Immature natural killer cell (primary cell): Measurements from ENCODE around the gene FAM110A. TPM values are rescaled to one million over a fixed set of nuclear protein-coding genes. Genes with fewer than 3 reads are reported as not detected.
"Not testable (repeated sequence)": the region's sequence is repeated elsewhere in the genome, so short reads cannot be mapped to it uniquely, and the experiment has no call there.

Source experiments
- DNase-seq, 3 donors: peaks; one replicate each; pipeline ENCODE4 v3.0.0; 2022; ENCODE audit warnings: mixed read lengths in 1 of 3
- H3K27ac Mint-ChIP-seq, 6 donors: one replicate each; pipeline ENCODE4 v1.8.0; 2020; ENCODE audit warnings: mixed read lengths in 6 of 6, mild to moderate bottlenecking in 5 of 6, inconsistent platforms in 4 of 6, moderate library complexity in 3 of 6
- H3K27me3 Mint-ChIP-seq, 3 donors: one replicate each; pipeline ENCODE4 v1.8.0; 2020 to 2021; ENCODE audit warnings: low read depth in 3 of 3, mild to moderate bottlenecking in 3 of 3, mixed read lengths in 3 of 3, moderate library complexity in 3 of 3, inconsistent platforms in 1 of 3
- H3K36me3 Mint-ChIP-seq, 3 donors: one replicate each; pipeline ENCODE4 v1.8.0; 2020; ENCODE audit warnings: mixed read lengths in 3 of 3, inconsistent platforms in 2 of 3, mild to moderate bottlenecking in 2 of 3
- H3K4me1 Mint-ChIP-seq, 2 donors: one replicate each; pipeline ENCODE4 v1.8.0; 2020; ENCODE audit warnings: inconsistent platforms in 2 of 2, mild to moderate bottlenecking in 2 of 2, mixed read lengths in 2 of 2, moderate library complexity in 1 of 2
- H3K4me3 Mint-ChIP-seq, 5 donors: one replicate each; pipeline ENCODE4 v1.8.0; 2020; ENCODE audit warnings: mild to moderate bottlenecking in 5 of 5, mixed read lengths in 5 of 5, inconsistent platforms in 3 of 5, moderate library complexity in 3 of 5
- H3K9me3 Mint-ChIP-seq, 6 donors: one replicate each; pipeline ENCODE4 v1.8.0; 2020; ENCODE audit warnings: mild to moderate bottlenecking in 6 of 6, mixed read lengths in 6 of 6, inconsistent platforms in 4 of 6, moderate library complexity in 3 of 6
- polyA plus RNA-seq, 3 donors: library from polyadenylated mRNA; unstranded; fragments of 300-500 nt; fragmentation: Illumina TruSeq; gene quantifications; one replicate each; pipeline ENCODE4 v1.2.3, GENCODE V29; 2021

Gene FAM110A
- polyA plus RNA-seq, 3 donors from 2014 or later, result 5.0 to 20.7 (median 13.8) TPM

- no peaks in the 10 kb centered on the region for H3K9me3 Mint-ChIP-seq
- no peak for DNase-seq
- H3K27me3 Mint-ChIP-seq, result peaks cover 7 to 17% (median 11%) of the 10 kb centered on the region in 3 donors
- no peak overlapping the region for H3K27ac Mint-ChIP-seq
- peaks cover 6 to 11% of the 10 kb centered on the region in 2 donors for H3K4me1 Mint-ChIP-seq
- H3K36me3 Mint-ChIP-seq, result no peaks in the 10 kb centered on the region
- no peak overlapping the region for H3K4me3 Mint-ChIP-seq
Measured at GRCh38 chr20:818001-818664, 15.4 kb upstream of the FAM110A start.

- Mint-ChIP-seq H3K4me3 (no peak overlapping the region), H3K27me3 (peaks cover 7 to 17% (median 10%) of the 10 kb centered on the region in 3 donors), H3K27ac (peak overlapping the region; percentile 23 to 79 (median 70)), H3K36me3 (no peaks in the 10 kb centered on the region), H3K9me3 (no peaks in the 10 kb centered on the region), H3K4me1 (peaks cover 6 to 11% of the 10 kb centered on the region in 2 donors)
- DNase-seq, result no peak
Measured at GRCh38 chr20:819680-820322, 13.7 kb upstream of the FAM110A start.

- Mint-ChIP-seq H3K36me3 (no peaks in the 10 kb centered on the region), H3K4me3 (no peak overlapping the region), H3K27ac (peak overlapping the region in 5 of 6 donors; percentile 25 to 87 (median 61)), H3K4me1 (peaks cover 6 to 11% of the 10 kb centered on the region in 2 donors), H3K9me3 (no peaks in the 10 kb centered on the region), H3K27me3 (peaks cover 5 to 17% (median 9%) of the 10 kb centered on the region in 3 donors)
- no peak for DNase-seq
Measured at GRCh38 chr20:820323-820953, 13.1 kb upstream of the FAM110A start.

DNA sequence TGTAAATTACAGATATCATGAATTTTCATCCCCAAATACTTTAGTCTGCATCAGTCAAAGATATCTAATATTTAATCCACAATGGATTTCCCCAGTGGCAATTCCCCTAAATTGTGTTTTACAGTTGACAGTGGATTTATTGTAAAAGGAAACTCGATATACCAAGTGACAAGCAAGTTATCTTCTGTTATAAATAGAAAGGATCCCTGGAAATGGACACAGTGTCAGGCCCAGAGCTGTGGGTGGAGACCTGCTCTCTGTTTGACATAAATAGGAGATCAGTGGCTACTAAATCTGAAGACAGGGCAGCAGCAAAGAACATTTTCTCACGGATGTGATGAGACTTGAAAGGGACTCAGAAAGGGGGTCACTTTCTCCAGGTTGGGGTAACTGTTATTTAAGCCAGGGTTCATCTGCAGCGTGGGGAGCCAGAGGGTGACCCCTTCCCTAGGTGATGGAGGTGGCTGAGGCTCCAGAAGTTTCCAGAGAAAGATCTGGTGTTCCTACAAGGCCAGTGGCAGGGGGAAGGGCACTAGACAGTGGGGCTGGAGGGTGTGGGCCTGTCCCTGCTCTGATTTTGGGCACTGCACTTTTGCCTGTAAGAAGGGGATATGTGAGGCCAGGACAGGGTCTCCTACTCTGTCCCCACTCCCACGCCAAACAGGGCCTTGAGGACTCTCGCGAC lies 12.3 kb upstream of the FAM110A start:
- Mint-ChIP-seq H3K9me3 (no peaks in the 10 kb centered on the region), H3K27me3 (peaks cover under 1 to 14% (median 9%) of the 10 kb centered on the region in 3 donors), H3K27ac (no peak overlapping the region), H3K36me3 (no peaks in the 10 kb centered on the region), H3K4me3 (no peak overlapping the region), H3K4me1 (peaks cover 6 to 11% of the 10 kb centered on the region in 2 donors)
- DNase-seq, result no peak

DNA sequence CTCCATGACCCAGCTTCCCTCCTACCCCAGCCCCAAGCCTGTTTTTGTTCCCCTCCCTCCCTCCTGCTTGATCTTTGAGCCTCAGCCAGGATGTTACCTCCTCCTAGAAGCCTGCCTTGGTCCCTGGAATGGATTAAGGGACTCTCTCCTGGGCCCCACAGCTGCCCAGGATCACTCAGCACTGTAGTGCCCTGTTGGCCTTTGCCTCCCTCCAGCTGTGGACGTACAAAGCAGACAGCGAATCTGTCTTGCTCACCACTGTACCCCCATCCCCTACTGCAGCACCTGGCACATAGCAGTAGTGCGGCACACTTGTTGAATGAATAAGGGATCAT lies 11.8 kb upstream of the FAM110A start:
- no peaks in the 10 kb centered on the region for H3K9me3 Mint-ChIP-seq
- no peak overlapping the region for H3K4me3 Mint-ChIP-seq
- H3K27ac Mint-ChIP-seq, result peak overlapping the region in 1 of 6 donors; percentile 22
- DNase-seq, result no peak
- H3K27me3 Mint-ChIP-seq, result peaks cover 0 to 13% (median 9%) of the 10 kb centered on the region in 3 donors
- H3K4me1 Mint-ChIP-seq, result peaks cover 6 to 11% of the 10 kb centered on the region in 2 donors
- H3K36me3 Mint-ChIP-seq, result no peaks in the 10 kb centered on the region

DNA sequence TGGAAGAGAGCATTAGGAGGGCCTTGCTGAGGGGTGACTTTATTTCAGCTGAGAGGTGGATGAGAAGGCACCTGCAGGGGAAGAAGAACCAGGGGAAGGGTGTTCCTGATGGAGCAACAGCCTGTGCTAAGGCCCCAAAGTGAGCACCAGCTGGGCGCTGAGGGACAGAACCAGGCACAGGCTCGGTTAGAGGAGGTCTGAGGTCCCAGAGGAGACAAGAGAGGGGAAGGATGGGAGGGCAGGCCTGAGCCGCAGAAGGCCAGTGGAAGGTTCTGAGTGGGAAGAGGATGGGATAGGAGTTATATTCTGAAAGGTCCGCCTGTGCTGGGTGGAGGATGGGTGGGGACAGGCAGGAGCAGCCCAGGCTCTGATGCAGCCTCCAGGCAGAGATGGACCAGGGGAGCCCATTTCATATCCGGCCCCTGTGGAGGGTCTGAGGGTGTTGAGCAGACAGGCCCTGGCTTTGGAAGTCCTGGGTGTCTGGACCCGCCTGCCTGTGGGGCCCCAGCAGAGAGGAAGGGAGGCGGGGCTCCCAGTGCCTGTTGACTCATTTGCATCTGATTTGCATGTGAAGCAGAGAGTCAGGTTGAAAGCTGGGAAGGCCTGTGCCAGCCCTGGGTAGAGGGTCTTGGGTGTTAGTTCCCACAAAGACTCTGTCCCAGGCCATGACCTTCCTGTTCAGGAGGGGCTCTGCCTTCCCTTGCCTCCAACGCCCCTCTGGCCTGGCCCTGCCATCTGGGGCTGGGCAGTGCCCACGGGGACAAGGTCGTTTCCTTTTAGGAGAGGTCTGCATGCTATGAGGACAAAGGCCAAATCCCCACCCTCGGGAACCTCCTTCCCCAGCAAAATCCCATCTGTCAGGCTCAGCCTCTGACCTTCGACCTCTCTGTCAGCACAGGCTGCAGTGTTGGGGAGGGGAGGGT lies 10.6 kb upstream of the FAM110A start:
- Mint-ChIP-seq H3K27me3 (peaks cover 0 to 8% (median 7%) of the 10 kb centered on the region in 3 donors), H3K4me3 (no peak overlapping the region), H3K4me1 (peaks cover 6 to 8% of the 10 kb centered on the region in 2 donors), H3K9me3 (no peaks in the 10 kb centered on the region), H3K27ac (peak overlapping the region in 1 of 6 donors; percentile 38), H3K36me3 (no peaks in the 10 kb centered on the region)
- no peak for DNase-seq

DNA sequence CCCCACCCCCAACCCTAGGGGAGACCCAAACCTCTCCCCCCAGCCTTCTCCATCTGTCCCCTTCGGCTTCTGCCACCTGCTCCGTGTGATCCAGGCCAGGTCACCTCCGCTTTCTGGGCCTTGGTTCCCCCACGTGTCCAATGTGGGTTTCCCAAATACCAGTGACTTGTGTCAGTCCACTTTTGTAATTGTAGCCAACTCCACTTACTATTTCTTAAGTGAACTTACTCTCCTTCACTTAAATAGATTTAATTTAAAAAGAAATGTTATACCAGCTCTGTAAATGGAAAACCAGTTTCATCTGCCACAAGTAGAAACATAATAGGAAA lies 10.0 kb upstream of the FAM110A start:
- peaks cover 0 to 8% (median 7%) of the 10 kb centered on the region in 3 donors for H3K27me3 Mint-ChIP-seq
- no peaks in the 10 kb centered on the region for H3K36me3 Mint-ChIP-seq
- H3K9me3 Mint-ChIP-seq, result no peaks in the 10 kb centered on the region
- H3K27ac Mint-ChIP-seq, result no peak overlapping the region
- H3K4me3 Mint-ChIP-seq, result no peak overlapping the region
- peaks cover 6 to 8% of the 10 kb centered on the region in 2 donors for H3K4me1 Mint-ChIP-seq
- no peak for DNase-seq

- DNase-seq, result no peak
- Mint-ChIP-seq H3K27ac (no peak overlapping the region), H3K36me3 (no peaks in the 10 kb centered on the region), H3K9me3 (no peaks in the 10 kb centered on the region), H3K4me3 (no peak overlapping the region), H3K27me3 (peaks cover 0 to 7% (median 3%) of the 10 kb centered on the region in 3 donors), H3K4me1 (peaks cover 7 to 14% of the 10 kb centered on the region in 2 donors)
Measured at GRCh38 chr20:824490-824889, 9.0 kb upstream of the FAM110A start.

- H3K27ac Mint-ChIP-seq, result no peak overlapping the region
- H3K4me3 Mint-ChIP-seq, result no peak overlapping the region
- no peaks in the 10 kb centered on the region for H3K9me3 Mint-ChIP-seq
- no peaks in the 10 kb centered on the region for H3K36me3 Mint-ChIP-seq
- H3K27me3 Mint-ChIP-seq, result peaks cover 0 to 3% (median 0%) of the 10 kb centered on the region in 3 donors
- DNase-seq, result no peak
- H3K4me1 Mint-ChIP-seq, result peaks cover 5 to 14% of the 10 kb centered on the region in 2 donors
Measured at GRCh38 chr20:824916-825315, 8.6 kb upstream of the FAM110A start.

DNA sequence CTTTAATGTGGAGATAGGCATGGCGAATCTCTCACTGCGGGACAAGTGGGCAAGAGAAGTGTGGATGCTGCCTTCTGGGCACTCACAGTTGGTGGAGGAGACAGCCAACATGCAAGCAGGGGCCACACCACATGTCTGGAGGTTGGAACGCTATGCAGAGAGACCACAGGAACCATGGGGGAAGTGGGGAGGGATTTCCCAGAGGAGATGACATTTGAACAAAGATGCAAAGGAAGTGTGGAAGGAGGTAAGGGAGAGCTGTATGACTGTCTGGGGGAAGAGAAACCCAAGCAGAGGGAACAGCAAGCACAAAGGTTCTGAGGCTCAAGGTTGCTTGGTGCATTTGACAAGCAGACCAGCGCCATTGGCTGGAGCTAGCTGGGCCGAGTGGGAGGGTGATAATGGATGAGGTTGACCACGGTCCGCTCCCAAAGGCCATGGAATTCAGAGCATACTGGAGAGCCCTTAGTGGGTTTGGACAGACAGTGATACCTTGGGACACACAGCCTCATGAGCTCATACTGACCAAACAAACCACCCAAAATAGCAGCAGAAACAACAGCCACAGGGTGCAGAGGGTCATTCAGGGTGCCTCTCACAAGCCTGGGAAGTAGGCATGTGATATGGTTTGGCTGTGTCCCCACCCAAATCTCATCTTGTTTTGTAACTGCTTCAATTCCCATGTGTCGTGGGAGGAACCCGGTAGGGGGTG lies 7.6 kb upstream of the FAM110A start:
- H3K27me3 Mint-ChIP-seq, result peaks cover 0 to 2% (median 0%) of the 10 kb centered on the region in 3 donors
- no peak for DNase-seq
- no peaks in the 10 kb centered on the region for H3K36me3 Mint-ChIP-seq
- no peak overlapping the region for H3K4me3 Mint-ChIP-seq
- peaks cover 3 to 8% of the 10 kb centered on the region in 2 donors for H3K4me1 Mint-ChIP-seq
- no peaks in the 10 kb centered on the region for H3K9me3 Mint-ChIP-seq
- no peak overlapping the region for H3K27ac Mint-ChIP-seq

DNA sequence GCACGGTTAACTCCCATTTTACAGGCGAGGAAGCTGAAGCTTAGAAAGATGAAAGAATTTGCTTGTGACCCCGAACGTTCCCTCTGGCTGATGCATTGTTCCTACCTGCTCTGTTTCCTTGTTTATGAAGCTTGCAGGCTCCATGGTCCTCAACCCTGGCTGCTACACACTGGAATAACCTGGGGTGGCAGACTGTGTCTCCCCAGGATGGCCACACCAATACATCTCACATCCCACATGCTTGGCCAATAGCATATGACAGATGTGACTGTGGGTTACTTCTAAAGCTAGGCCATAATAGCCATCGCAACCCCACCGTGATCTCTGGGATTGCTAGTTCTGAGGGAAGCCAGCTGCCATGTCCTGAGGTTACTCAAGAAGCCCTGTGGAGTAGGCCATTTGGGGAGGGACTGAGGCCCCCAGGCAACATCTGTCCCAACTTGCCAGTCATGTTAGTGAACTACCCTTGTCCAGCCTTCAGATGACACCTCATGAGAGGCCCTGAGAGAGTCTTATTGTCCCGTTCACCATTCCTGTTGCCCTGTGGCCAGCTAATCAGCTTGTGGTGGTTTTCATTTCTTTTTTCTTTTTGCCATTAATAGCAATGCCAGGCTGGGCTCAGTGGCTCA lies 6.7 kb upstream of the FAM110A start:
- Mint-ChIP-seq H3K4me3 (no peak overlapping the region), H3K27ac (no peak overlapping the region), H3K36me3 (no peaks in the 10 kb centered on the region), H3K9me3 (no peaks in the 10 kb centered on the region), H3K4me1 (peaks cover 3 to 8% of the 10 kb centered on the region in 2 donors), H3K27me3 (peaks cover 0 to 2% (median 0%) of the 10 kb centered on the region in 3 donors)
- DNase-seq, result no peak

DNA sequence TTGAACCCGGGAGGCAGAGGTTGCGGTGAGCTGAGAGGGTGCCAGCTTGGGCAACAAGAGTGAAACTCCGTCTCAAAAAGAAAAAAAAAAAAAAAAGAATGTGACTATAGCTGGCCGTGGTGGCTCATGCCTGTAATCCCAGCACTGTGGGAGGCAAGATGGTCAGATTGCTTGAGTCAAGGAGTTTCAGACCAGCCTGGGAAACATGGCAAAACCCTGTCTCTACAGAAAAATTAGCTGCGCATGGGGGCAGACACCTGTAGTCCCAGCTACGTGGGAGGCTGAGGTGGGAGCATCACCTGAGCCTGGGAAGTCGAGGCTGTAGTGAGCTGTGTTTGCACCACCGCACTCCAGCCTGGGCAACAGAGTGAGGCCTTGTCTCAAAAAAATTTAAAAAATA lies 5.5 kb upstream of the FAM110A start:
- not testable (repeated sequence) for H3K9me3 Mint-ChIP-seq, DNase-seq, H3K4me3 Mint-ChIP-seq, H3K27ac Mint-ChIP-seq, H3K36me3 Mint-ChIP-seq, H3K4me1 Mint-ChIP-seq, H3K27me3 Mint-ChIP-seq
